Right lobe of liver (tissue), 4 donors: ENCODE results near the gene LRRC56.

Experiments used
- CTCF ChIP-seq, 4 donors: fragments of 200-600 bp in 3 of 4; fragments of 450-650 bp in 1 of 4; IDR thresholded peaks; one replicate each; pipeline versions ENCODE4 v1.5.1 to v1.8.0; 2016 to 2022; ENCODE audit warnings: antibody characterized with exemption in 4 of 4, mild to moderate bottlenecking in 2 of 4
- POLR2A ChIP-seq: fragments of 450-650 bp; IDR thresholded peaks from one replicate; pipeline ENCODE4 v1.6.1; 2017; ENCODE audit warnings: antibody characterized with exemption, mild to moderate bottlenecking
- donor health status: DM: no; HTN: no; CAD: no.
- donor health status: DM: no; HTN: no; CAD: no.
- donor health status: DM: no; HTN: yes; CAD: no.

GRCh38 chr11:506995-507726 lies 30.2 kb upstream of the LRRC56 start, which contains the start of gene RNH1:
- no peak for TF ChIP-seq CTCF (IDR thresholded peaks at IDR 0.05)
- no peak for TF ChIP-seq POLR2A
